ENCODE results near the gene SMCR8. TPM values are rescaled to one million over a fixed set of nuclear protein-coding genes. Genes with fewer than 3 reads are reported as not detected.

The SMCR8 gene
- total RNA-seq, 1 donor from 2014 or later: 18.2 TPM

GRCh38 chr17:18277076-18277475 is 38.0 kb upstream of the SMCR8 start:
- Mint-ChIP-seq H3K4me1 (no peaks in the 10 kb centered on the region), H3K27me3 (ENCODE audit: low read depth) (no peaks in the 10 kb centered on the region), H3K4me3 (no peak overlapping the region), H3K36me3 (peaks cover 16% of the 10 kb centered on the region), H3K27ac (no peak overlapping the region), H3K9me3 (no peaks in the 10 kb centered on the region)
- TF ChIP-seq CTCF (IDR thresholded peaks at IDR 0.05; ENCODE audit: unreplicated experiment): no peak
- no peak for DNase-seq (ENCODE audit: low spot score in 2 of 2, unreplicated experiment in 2 of 2)

- no peaks in the 10 kb centered on the region for H3K27me3 Mint-ChIP-seq (ENCODE audit: low read depth)
- no peaks in the 10 kb centered on the region for H3K4me1 Mint-ChIP-seq
- no peak overlapping the region for H3K4me3 Mint-ChIP-seq
- TF ChIP-seq CTCF (IDR thresholded peaks at IDR 0.05; ENCODE audit: unreplicated experiment): no peak
- DNase-seq (ENCODE audit: low spot score in 2 of 2, unreplicated experiment in 2 of 2): no peak
- H3K27ac Mint-ChIP-seq: no peak overlapping the region
- no peaks in the 10 kb centered on the region for H3K9me3 Mint-ChIP-seq
- H3K36me3 Mint-ChIP-seq: peaks cover 20% of the 10 kb centered on the region
Measured at GRCh38 chr17:18278867-18279266, 36.2 kb upstream of the SMCR8 start.

GRCh38 chr17:18280249-18280648 is 34.8 kb upstream of the SMCR8 start:
- TF ChIP-seq CTCF (IDR thresholded peaks at IDR 0.05; ENCODE audit: unreplicated experiment): no peak
- Mint-ChIP-seq H3K4me3 (no peak overlapping the region), H3K27ac (no peak overlapping the region), H3K4me1 (no peaks in the 10 kb centered on the region), H3K9me3 (no peaks in the 10 kb centered on the region), H3K36me3 (peaks cover 31% of the 10 kb centered on the region), H3K27me3 (ENCODE audit: low read depth) (no peaks in the 10 kb centered on the region)
- DNase-seq (ENCODE audit: low spot score in 2 of 2, unreplicated experiment in 2 of 2): no peak

- H3K9me3 Mint-ChIP-seq: no peaks in the 10 kb centered on the region
- no peaks in the 10 kb centered on the region for H3K27me3 Mint-ChIP-seq (ENCODE audit: low read depth)
- H3K4me3 Mint-ChIP-seq: no peak overlapping the region
- DNase-seq (ENCODE audit: low spot score in 2 of 2, unreplicated experiment in 2 of 2): no peak
- no peaks in the 10 kb centered on the region for H3K4me1 Mint-ChIP-seq
- peaks cover 36% of the 10 kb centered on the region for H3K36me3 Mint-ChIP-seq
- H3K27ac Mint-ChIP-seq: no peak overlapping the region
- TF ChIP-seq CTCF (IDR thresholded peaks at IDR 0.05; ENCODE audit: unreplicated experiment): no peak
Measured at GRCh38 chr17:18280766-18281371, 34.2 kb upstream of the SMCR8 start.

GRCh38 chr17:18281788-18282187 is 33.3 kb upstream of the SMCR8 start:
- TF ChIP-seq CTCF (IDR thresholded peaks at IDR 0.05; ENCODE audit: unreplicated experiment): no peak
- Mint-ChIP-seq H3K9me3 (no peaks in the 10 kb centered on the region), H3K4me3 (no peak overlapping the region), H3K36me3 (peaks cover 36% of the 10 kb centered on the region), H3K4me1 (no peaks in the 10 kb centered on the region), H3K27me3 (ENCODE audit: low read depth) (no peaks in the 10 kb centered on the region), H3K27ac (no peak overlapping the region)
- DNase-seq (ENCODE audit: low spot score in 2 of 2, unreplicated experiment in 2 of 2): no peak

GRCh38 chr17:18285296-18285695 is 29.8 kb upstream of the SMCR8 start:
- H3K4me1 Mint-ChIP-seq: no peaks in the 10 kb centered on the region
- TF ChIP-seq CTCF (IDR thresholded peaks at IDR 0.05; ENCODE audit: unreplicated experiment): no peak
- H3K27me3 Mint-ChIP-seq (ENCODE audit: low read depth): no peaks in the 10 kb centered on the region
- H3K9me3 Mint-ChIP-seq: no peaks in the 10 kb centered on the region
- DNase-seq (ENCODE audit: low spot score in 2 of 2, unreplicated experiment in 2 of 2): no peak
- H3K36me3 Mint-ChIP-seq: peaks cover 55% of the 10 kb centered on the region
- no peak overlapping the region for H3K27ac Mint-ChIP-seq
- H3K4me3 Mint-ChIP-seq: no peak overlapping the region

Data from mesothelial cell of epicardium (in vitro differentiated cells).